ENCODE results near the gene MSLN. TPM values are rescaled to one million over a fixed set of nuclear protein-coding genes. Genes with fewer than 3 reads are reported as not detected.

MSLN gene
- total and polyA plus RNA-seq, 2 of the 8 experiments (the other 6 are each of a cell fraction or from before 2014, with no cell fraction given) = 0.28 to 0.50 TPM

- TF ChIP-seq CTCF (IDR thresholded peaks at IDR 0.05; ENCODE audit: control extremely low read depth in 1 of 3, insufficient read depth in 1 of 3, low read depth in 1 of 3, low read length in 3 of 3) (no peak), NRF1 (IDR thresholded peaks at IDR 0.05; ENCODE audit: low read depth, low read length) (no peak), BACH1 (IDR thresholded peaks at IDR 0.05; ENCODE audit: low read length) (no peak), CHD1 (IDR thresholded peaks at IDR 0.05; ENCODE audit: low read depth, low read length) (no peak), RFX5 (IDR thresholded peaks at IDR 0.05; ENCODE audit: borderline replicate concordance, low read depth, low read length) (no peak), EGR1 (IDR thresholded peaks at IDR 0.05; ENCODE audit: borderline replicate concordance, low read depth, low read length) (no peak), TBP (IDR thresholded peaks at IDR 0.05; ENCODE audit: low read depth, low read length) (no peak)
- TF ChIP-seq, protein P1, sequence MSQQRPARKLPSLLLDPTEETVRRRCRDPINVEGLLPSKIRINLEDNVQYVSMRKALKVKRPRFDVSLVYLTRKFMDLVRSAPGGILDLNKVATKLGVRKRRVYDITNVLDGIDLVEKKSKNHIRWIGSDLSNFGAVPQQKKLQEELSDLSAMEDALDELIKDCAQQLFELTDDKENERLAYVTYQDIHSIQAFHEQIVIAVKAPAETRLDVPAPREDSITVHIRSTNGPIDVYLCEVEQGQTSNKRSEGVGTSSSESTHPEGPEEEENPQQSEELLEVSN (IDR thresholded peaks at IDR 0.05) = no peak
Measured at GRCh38 chr16:765488-765865, 4.9 kb downstream of the MSLN start (continued).
